T-helper 2 cell treated with Interferon-gamma antibody and Interleukin-4, amounts not matched to agents 5 μg/mL and 100 μg/mL, for 36 hours (primary cell): ENCODE results near the gene FARP2.
A peak's percentile ranks its signal among the peaks of the same experiment; 100 is the strongest.

Experiments used
- DNase-seq: peaks from one replicate; pipeline ENCODE4 v3.0.0; 2021; ENCODE audit warnings: low spot score
- H3K27ac Mint-ChIP-seq: one replicate; pipeline ENCODE4 v1.8.0; 2021; ENCODE audit warnings: mild to moderate bottlenecking, mixed read lengths
- H3K27me3 Mint-ChIP-seq: one replicate; pipeline ENCODE4 v1.8.0; 2021; ENCODE audit warnings: low read depth, mixed read lengths
- H3K36me3 Mint-ChIP-seq: one replicate; pipeline ENCODE4 v1.8.0; 2021; ENCODE audit warnings: low read depth, mixed read lengths
- H3K4me1 Mint-ChIP-seq: one replicate; pipeline ENCODE4 v1.8.0; 2021; ENCODE audit warnings: low read depth, mixed read lengths
- H3K4me3 Mint-ChIP-seq: one replicate; pipeline ENCODE4 v1.8.0; 2022; ENCODE audit warnings: mild to moderate bottlenecking, moderate library complexity, mixed read lengths
- H3K9me3 Mint-ChIP-seq: one replicate; pipeline ENCODE4 v1.8.0; 2021; ENCODE audit warnings: mixed read lengths

The FARP2 gene

GRCh38 chr2:241344925-241345651 lies 11.0 kb upstream of the FARP2 start:
- no peak for DNase-seq

GRCh38 chr2:241349941-241350340 lies 6.1 kb upstream of the FARP2 start:
- Mint-ChIP-seq H3K4me3 (no peak overlapping the region), H3K9me3 (no peaks in the 10 kb centered on the region), H3K27me3 (no peaks in the 10 kb centered on the region), H3K27ac (peak overlapping the region; percentile 18), H3K36me3 (peaks cover 54% of the 10 kb centered on the region), H3K4me1 (peaks cover 3% of the 10 kb centered on the region)
- no peak for DNase-seq

More at GRCh38 chr2:241344925-241345651, 11.0 kb upstream of the FARP2 start:
- H3K27ac Mint-ChIP-seq: no peak overlapping the region
- peaks cover 13% of the 10 kb centered on the region for H3K4me1 Mint-ChIP-seq
- no peak overlapping the region for H3K4me3 Mint-ChIP-seq
- H3K27me3 Mint-ChIP-seq: no peaks in the 10 kb centered on the region
- H3K36me3 Mint-ChIP-seq: peaks cover 57% of the 10 kb centered on the region
- H3K9me3 Mint-ChIP-seq: no peaks in the 10 kb centered on the region

- H3K4me1 Mint-ChIP-seq: peaks cover 3% of the 10 kb centered on the region
- H3K4me3 Mint-ChIP-seq: no peak overlapping the region
- peaks cover 50% of the 10 kb centered on the region for H3K36me3 Mint-ChIP-seq
- no peaks in the 10 kb centered on the region for H3K27me3 Mint-ChIP-seq
- H3K27ac Mint-ChIP-seq: no peak overlapping the region
- no peak for DNase-seq
- no peaks in the 10 kb centered on the region for H3K9me3 Mint-ChIP-seq
These were observed 5.6 kb upstream of the FARP2 start for GRCh38 chr2:241350530-241350877.

- peaks cover 3% of the 10 kb centered on the region for H3K4me1 Mint-ChIP-seq
- no peak overlapping the region for H3K4me3 Mint-ChIP-seq
- H3K36me3 Mint-ChIP-seq: peaks cover 44% of the 10 kb centered on the region
- no peak for DNase-seq
- H3K27ac Mint-ChIP-seq: no peak overlapping the region
- H3K9me3 Mint-ChIP-seq: no peaks in the 10 kb centered on the region
- no peaks in the 10 kb centered on the region for H3K27me3 Mint-ChIP-seq
These were observed 5.0 kb upstream of the FARP2 start for GRCh38 chr2:241350878-241351639.

- H3K27ac Mint-ChIP-seq: no peak overlapping the region
- no peak overlapping the region for H3K4me3 Mint-ChIP-seq
- peaks cover 42% of the 10 kb centered on the region for H3K36me3 Mint-ChIP-seq
These were observed 4.4 kb upstream of the FARP2 start for GRCh38 chr2:241351640-241352031.

GRCh38 chr2:241352227-241352626 lies 3.9 kb upstream of the FARP2 start:
- H3K4me3 Mint-ChIP-seq: no peak overlapping the region
- no peak overlapping the region for H3K27ac Mint-ChIP-seq
- H3K36me3 Mint-ChIP-seq: peaks cover 42% of the 10 kb centered on the region
- H3K27me3 Mint-ChIP-seq: no peaks in the 10 kb centered on the region
- peaks cover 8% of the 10 kb centered on the region for H3K4me1 Mint-ChIP-seq
- H3K9me3 Mint-ChIP-seq: no peaks in the 10 kb centered on the region
- no peak for DNase-seq

More at GRCh38 chr2:241351640-241352031, 4.4 kb upstream of the FARP2 start:
- Mint-ChIP-seq H3K4me1 (peaks cover 4% of the 10 kb centered on the region), H3K27me3 (no peaks in the 10 kb centered on the region), H3K9me3 (no peaks in the 10 kb centered on the region)
- no peak for DNase-seq

- Mint-ChIP-seq H3K4me3 (peak overlapping the region; percentile 19), H3K27me3 (no peaks in the 10 kb centered on the region), H3K36me3 (peaks cover 32% of the 10 kb centered on the region), H3K27ac (peak overlapping the region; percentile 47), H3K4me1 (peaks cover 21% of the 10 kb centered on the region), H3K9me3 (no peaks in the 10 kb centered on the region)
- DNase-seq: peak; percentile 74
These were observed 1.1 kb upstream of the FARP2 start for GRCh38 chr2:241354668-241355658.

- no peaks in the 10 kb centered on the region for H3K9me3 Mint-ChIP-seq
- H3K36me3 Mint-ChIP-seq: peaks cover 17% of the 10 kb centered on the region
- peak overlapping the region; percentile 23 for H3K27ac Mint-ChIP-seq
- peaks cover 21% of the 10 kb centered on the region for H3K4me1 Mint-ChIP-seq
- H3K4me3 Mint-ChIP-seq: peak overlapping the region; percentile 86
- no peaks in the 10 kb centered on the region for H3K27me3 Mint-ChIP-seq
- no peak for DNase-seq
These were observed 781 bp downstream of the FARP2 start for GRCh38 chr2:241356871-241357260.

GRCh38 chr2:241357531-241357930 lies 1.4 kb downstream of the FARP2 start:
- peaks cover 11% of the 10 kb centered on the region for H3K36me3 Mint-ChIP-seq
- no peaks in the 10 kb centered on the region for H3K9me3 Mint-ChIP-seq
- peak overlapping the region; percentile 86 for H3K4me3 Mint-ChIP-seq
- peaks cover 21% of the 10 kb centered on the region for H3K4me1 Mint-ChIP-seq
- peak overlapping the region; percentile 23 for H3K27ac Mint-ChIP-seq
- H3K27me3 Mint-ChIP-seq: no peaks in the 10 kb centered on the region
- no peak for DNase-seq

GRCh38 chr2:241358470-241358869 lies 2.4 kb downstream of the FARP2 start:
- Mint-ChIP-seq H3K9me3 (no peaks in the 10 kb centered on the region), H3K27me3 (no peaks in the 10 kb centered on the region), H3K4me3 (peak overlapping the region; percentile 31), H3K4me1 (peaks cover 22% of the 10 kb centered on the region), H3K27ac (no peak overlapping the region), H3K36me3 (peaks cover 6% of the 10 kb centered on the region)
- DNase-seq: no peak

GRCh38 chr2:241359481-241360045 lies 3.5 kb downstream of the FARP2 start:
- Mint-ChIP-seq H3K27ac (no peak overlapping the region), H3K9me3 (no peaks in the 10 kb centered on the region), H3K27me3 (no peaks in the 10 kb centered on the region), H3K36me3 (peaks cover 3% of the 10 kb centered on the region), H3K4me1 (peaks cover 24% of the 10 kb centered on the region), H3K4me3 (no peak overlapping the region)
- no peak for DNase-seq

- H3K4me1 Mint-ChIP-seq: peaks cover 10% of the 10 kb centered on the region
- no peaks in the 10 kb centered on the region for H3K36me3 Mint-ChIP-seq
These were observed 7.3 kb downstream of the FARP2 start for GRCh38 chr2:241363426-241363825.

GRCh38 chr2:241364781-241365180 lies 8.7 kb downstream of the FARP2 start:
- DNase-seq: no peak
- H3K4me1 Mint-ChIP-seq: peaks cover 5% of the 10 kb centered on the region
- H3K9me3 Mint-ChIP-seq: no peaks in the 10 kb centered on the region
- no peaks in the 10 kb centered on the region for H3K27me3 Mint-ChIP-seq
- no peaks in the 10 kb centered on the region for H3K36me3 Mint-ChIP-seq
- H3K4me3 Mint-ChIP-seq: no peak overlapping the region
- no peak overlapping the region for H3K27ac Mint-ChIP-seq

More at GRCh38 chr2:241363426-241363825, 7.3 kb downstream of the FARP2 start:
- no peak overlapping the region for H3K27ac Mint-ChIP-seq
- H3K4me3 Mint-ChIP-seq: no peak overlapping the region
- H3K9me3 Mint-ChIP-seq: no peaks in the 10 kb centered on the region
- no peaks in the 10 kb centered on the region for H3K27me3 Mint-ChIP-seq
- DNase-seq: no peak
